Loucy (cell line): ENCODE data around the gene SLC9A3.

Experiments used
- H2AFZ ChIP-seq: fragments of 200-600 bp; sonication (generic); 2 replicates; pipeline ENCODE4 v1.6.0; 2016; ENCODE audit warnings: antibody characterized with exemption, mild to moderate bottlenecking, low read length, moderate library complexity
- H3F3A ChIP-seq: fragments of 200-600 bp; 2 replicates; pipeline ENCODE4 v1.6.0; 2016; ENCODE audit warnings: antibody characterized with exemption, low read depth, mild to moderate bottlenecking
- H3K27me3 ChIP-seq: fragments of 200-600 bp; sonication (generic); 2 replicates; pipeline ENCODE4 v1.6.1; 2014; ENCODE audit warnings: low read length, mild to moderate bottlenecking; ENCODE audit not compliant: insufficient read depth, poor library complexity, severe bottlenecking
- H3K36me3 ChIP-seq: fragments of 200-600 bp; sonication (generic); 2 replicates; pipeline ENCODE4 v1.6.1; 2016; ENCODE audit warnings: low read length; ENCODE audit not compliant: insufficient read depth
- H3K4me1 ChIP-seq: fragments of 200-600 bp; sonication (generic); 2 replicates; pipeline ENCODE4 v1.5.1; 2014; ENCODE audit warnings: low read length, mild to moderate bottlenecking; ENCODE audit not compliant: insufficient read depth, poor library complexity, severe bottlenecking
- H3K4me2 ChIP-seq: fragments of 200-600 bp; sonication (generic); 2 replicates; pipeline ENCODE4 v1.6.0; 2014; ENCODE audit warnings: antibody characterized with exemption, low read length, low read depth, mild to moderate bottlenecking; ENCODE audit not compliant: poor library complexity, severe bottlenecking
- H3K4me3 ChIP-seq: fragments of 200-600 bp; sonication (generic); 2 replicates; pipeline ENCODE4 v1.5.1; 2014; ENCODE audit warnings: low read length, mild to moderate bottlenecking, mixed read lengths; ENCODE audit not compliant: poor library complexity, severe bottlenecking
- H3K79me2 ChIP-seq: fragments of 200-600 bp; sonication (generic); 2 replicates; pipeline ENCODE4 v1.6.1; 2014; ENCODE audit warnings: low read length; ENCODE audit not compliant: insufficient read depth
- H3K9ac ChIP-seq: fragments of 200-600 bp; sonication (generic); 2 replicates; pipeline ENCODE4 v1.6.0; 2014; ENCODE audit warnings: mild to moderate bottlenecking, low read depth, low read length, moderate library complexity; ENCODE audit not compliant: poor library complexity, severe bottlenecking
- H3K9me2 ChIP-seq: fragments of 200-600 bp; sonication (generic); replicated peaks from 2 replicates; pipeline ENCODE4 v1.6.1; 2016; ENCODE audit warnings: low read depth, low read length, mixed read lengths
- H3K9me3 ChIP-seq: fragments of 200-600 bp; sonication (generic); 2 replicates; pipeline ENCODE4 v1.6.1; 2014; ENCODE audit warnings: mild to moderate bottlenecking, antibody characterized with exemption, low read length, low read depth; ENCODE audit not compliant: insufficient read depth
- H4K20me1 ChIP-seq: fragments of 200-600 bp; sonication (generic); 2 replicates; pipeline ENCODE4 v1.6.0; 2014; ENCODE audit warnings: antibody characterized with exemption, low read length, mild to moderate bottlenecking; ENCODE audit not compliant: insufficient read depth, poor library complexity, severe bottlenecking
- EZH2phosphoT487 ChIP-seq: fragments of 200-600 bp; IDR thresholded peaks from 2 replicates; pipeline ENCODE4 v1.6.1; 2018; ENCODE audit warnings: antibody characterized with exemption, mild to moderate bottlenecking, moderate library complexity, borderline replicate concordance
- TF ChIP-seq, protein P1 (sequence below): fragments of 200-600 bp; sonication (generic); conservative IDR thresholded peaks from 2 replicates; pipeline ENCODE4 v1.5.1; 2014; ENCODE audit warnings: mild to moderate bottlenecking, antibody characterized with exemption, low read length

The SLC9A3 gene

DNA sequence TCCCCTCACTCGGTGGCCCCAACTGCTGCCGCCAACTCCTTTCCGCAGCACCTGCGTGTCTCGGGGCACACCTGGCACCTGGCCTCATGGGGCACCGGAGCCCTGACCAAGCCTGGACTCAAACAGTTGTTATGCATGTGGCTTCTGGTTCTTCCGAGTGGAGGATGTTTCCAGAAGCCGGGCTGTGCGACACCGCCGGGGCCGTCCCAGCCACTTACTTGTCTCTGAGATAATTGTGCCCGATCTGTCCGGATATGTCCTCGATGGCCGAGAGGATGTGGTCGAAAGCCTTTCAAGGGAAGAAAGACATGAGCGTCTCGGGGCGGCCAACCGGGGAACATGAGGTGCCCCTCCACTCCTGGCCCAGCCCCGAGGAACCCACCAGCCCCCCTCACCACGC, 42.9 kb downstream of the SLC9A3 start:
- Histone ChIP-seq H3K9me3 (no peaks in the 10 kb centered on the region), H3K27me3 (no peaks in the 10 kb centered on the region), H3K4me1 (peaks cover 21% of the 10 kb centered on the region), H3K79me2 (no peaks in the 10 kb centered on the region), H4K20me1 (no peaks in the 10 kb centered on the region), H3K9me2 (no peaks in the 10 kb centered on the region), H3K36me3 (no peaks in the 10 kb centered on the region), H3K9ac (no peak overlapping the region), H2AFZ (no peak overlapping the region), H3K4me2 (no peak overlapping the region), H3K4me3 (no peak overlapping the region), H3F3A (no peaks in the 10 kb centered on the region)
- TF ChIP-seq, protein P1, sequence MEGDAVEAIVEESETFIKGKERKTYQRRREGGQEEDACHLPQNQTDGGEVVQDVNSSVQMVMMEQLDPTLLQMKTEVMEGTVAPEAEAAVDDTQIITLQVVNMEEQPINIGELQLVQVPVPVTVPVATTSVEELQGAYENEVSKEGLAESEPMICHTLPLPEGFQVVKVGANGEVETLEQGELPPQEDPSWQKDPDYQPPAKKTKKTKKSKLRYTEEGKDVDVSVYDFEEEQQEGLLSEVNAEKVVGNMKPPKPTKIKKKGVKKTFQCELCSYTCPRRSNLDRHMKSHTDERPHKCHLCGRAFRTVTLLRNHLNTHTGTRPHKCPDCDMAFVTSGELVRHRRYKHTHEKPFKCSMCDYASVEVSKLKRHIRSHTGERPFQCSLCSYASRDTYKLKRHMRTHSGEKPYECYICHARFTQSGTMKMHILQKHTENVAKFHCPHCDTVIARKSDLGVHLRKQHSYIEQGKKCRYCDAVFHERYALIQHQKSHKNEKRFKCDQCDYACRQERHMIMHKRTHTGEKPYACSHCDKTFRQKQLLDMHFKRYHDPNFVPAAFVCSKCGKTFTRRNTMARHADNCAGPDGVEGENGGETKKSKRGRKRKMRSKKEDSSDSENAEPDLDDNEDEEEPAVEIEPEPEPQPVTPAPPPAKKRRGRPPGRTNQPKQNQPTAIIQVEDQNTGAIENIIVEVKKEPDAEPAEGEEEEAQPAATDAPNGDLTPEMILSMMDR, result no peak

DNA sequence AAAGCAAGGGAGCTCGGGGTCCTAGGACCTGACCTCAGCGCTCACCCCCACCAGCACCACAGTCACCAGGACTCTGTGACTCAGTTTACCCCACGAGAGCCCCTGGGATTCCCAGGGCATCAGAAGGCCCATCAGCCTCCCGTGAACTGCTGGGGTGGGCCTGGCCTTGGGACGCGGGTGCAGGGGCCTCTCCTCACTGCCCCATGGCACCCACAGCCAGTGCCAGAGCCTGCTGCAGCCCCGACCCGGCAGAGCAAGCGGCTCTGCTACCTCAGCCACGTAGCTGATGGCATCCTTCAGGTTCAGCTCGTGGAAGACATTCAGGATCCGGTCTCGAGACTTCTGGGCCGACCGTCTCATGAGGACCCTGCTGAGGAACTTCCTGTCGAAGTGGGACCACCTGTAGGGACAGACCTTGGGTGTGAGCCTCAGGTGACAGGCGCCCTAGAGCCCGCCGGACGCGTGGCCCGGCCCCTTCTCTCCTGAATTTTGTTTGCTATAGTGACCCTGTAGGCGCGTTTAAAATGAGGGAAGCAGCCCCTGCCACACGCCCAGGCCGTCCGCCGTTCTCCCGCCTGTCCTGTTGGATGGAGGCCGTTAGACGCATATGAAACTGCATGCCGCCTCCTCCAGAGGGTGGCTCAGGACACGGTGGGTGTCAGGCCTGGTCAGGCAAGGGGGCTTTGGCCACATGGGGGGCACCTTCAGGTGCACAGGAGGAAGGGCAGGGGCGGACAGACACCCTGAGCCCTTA, 44.5 kb downstream of the SLC9A3 start:
- Histone ChIP-seq H3K9me2 (no peaks in the 10 kb centered on the region), H3F3A (no peaks in the 10 kb centered on the region), H3K27me3 (no peaks in the 10 kb centered on the region), H3K4me3 (no peak overlapping the region), H2AFZ (no peak overlapping the region), H3K9ac (no peak overlapping the region), H3K4me2 (no peak overlapping the region), H3K36me3 (no peaks in the 10 kb centered on the region), H4K20me1 (no peaks in the 10 kb centered on the region), H3K9me3 (no peaks in the 10 kb centered on the region), H3K4me1 (peaks cover 15% of the 10 kb centered on the region), H3K79me2 (no peaks in the 10 kb centered on the region)
- TF ChIP-seq EZH2phosphoT487, result no peak
- TF ChIP-seq, protein P1, result no peak

DNA sequence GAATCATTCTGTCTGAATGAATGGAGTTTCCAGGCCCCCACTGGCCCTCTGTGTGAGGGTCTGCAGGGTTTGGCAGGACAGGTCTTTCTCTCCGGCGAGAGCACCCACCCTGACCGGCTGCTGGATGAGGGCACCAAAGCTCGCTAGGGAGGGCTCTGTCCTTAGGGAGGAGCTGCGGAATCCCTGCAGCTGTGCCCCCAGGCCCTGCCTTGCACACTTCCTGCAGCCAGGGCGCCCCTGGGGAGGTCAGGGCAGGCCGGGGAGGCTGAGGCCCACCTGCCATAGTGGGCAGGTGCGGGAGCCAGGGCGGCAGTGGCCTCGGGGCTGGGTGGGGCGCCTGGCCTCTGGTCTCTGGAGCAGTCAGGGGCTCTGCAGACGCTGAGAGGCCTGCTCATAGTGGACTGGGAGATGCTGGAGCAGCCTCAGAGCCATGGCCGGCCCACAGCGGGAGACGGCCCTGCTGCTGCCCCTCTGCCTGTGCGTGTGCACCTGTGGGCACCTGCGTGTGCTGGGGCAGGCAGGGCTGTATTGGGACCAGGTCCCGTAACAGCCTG, 45.2 kb downstream of the SLC9A3 start:
- no peak overlapping the region for H3K4me3 ChIP-seq
- H3K79me2 ChIP-seq, result no peaks in the 10 kb centered on the region
- H3K9me3 ChIP-seq, result no peaks in the 10 kb centered on the region
- no peaks in the 10 kb centered on the region for H3K36me3 ChIP-seq
- H3K4me1 ChIP-seq, result peaks cover 11% of the 10 kb centered on the region
- H3F3A ChIP-seq, result no peaks in the 10 kb centered on the region
- no peaks in the 10 kb centered on the region for H4K20me1 ChIP-seq
- TF ChIP-seq, protein P1, result no peak
- no peak for TF ChIP-seq EZH2phosphoT487
- no peaks in the 10 kb centered on the region for H3K27me3 ChIP-seq
- no peak overlapping the region for H3K9ac ChIP-seq
- no peak overlapping the region for H2AFZ ChIP-seq
- H3K4me2 ChIP-seq, result no peak overlapping the region
- no peaks in the 10 kb centered on the region for H3K9me2 ChIP-seq
